HG02571 (cell line): ENCODE data around the gene ARHGAP29.

Experiments
- ATAC-seq: cut with Tn5 transposase; IDR thresholded peaks from one replicate; pipeline ENCODE4 v1.9.1; 2021; ENCODE audit warnings: mild to moderate bottlenecking, moderate library complexity; ENCODE audit not compliant: unreplicated experiment

Gene ARHGAP29

DNA sequence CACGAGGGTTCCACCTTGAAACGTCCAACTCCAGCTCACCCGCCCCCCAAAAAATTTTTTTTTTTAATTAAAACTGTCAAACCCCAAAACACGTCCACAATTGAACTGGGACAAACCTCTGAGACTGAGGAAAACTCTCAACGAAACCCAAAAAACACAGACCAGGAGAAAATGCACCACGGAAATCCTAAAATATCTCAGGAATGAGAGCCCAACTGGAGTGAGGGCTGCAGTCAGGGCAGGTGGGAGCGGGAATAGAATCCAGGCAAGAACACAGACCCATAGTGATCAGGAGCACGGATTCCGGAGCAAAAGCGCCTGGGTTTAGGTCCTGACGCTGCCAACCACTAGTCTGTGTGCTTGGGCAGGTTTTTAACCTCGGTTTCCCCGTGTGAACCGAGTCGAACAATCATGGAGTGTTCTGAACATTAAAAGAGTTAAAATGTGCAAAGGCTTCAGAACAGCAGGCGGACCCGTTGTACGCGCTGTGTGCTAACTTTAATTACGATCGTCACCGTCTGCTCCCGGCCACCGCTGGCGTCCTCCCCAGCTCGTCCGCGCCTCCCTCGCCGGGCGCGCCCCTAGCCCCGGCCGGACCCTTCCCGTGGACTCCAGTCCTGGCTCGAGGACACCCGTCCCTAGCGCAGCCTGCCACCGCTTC, 624 bp downstream of the ARHGAP29 start:
- peak; percentile 25 for ATAC-seq

GRCh38 chr1:94236013-94236491, 1.3 kb downstream of the ARHGAP29 start:
- no peak for ATAC-seq

DNA sequence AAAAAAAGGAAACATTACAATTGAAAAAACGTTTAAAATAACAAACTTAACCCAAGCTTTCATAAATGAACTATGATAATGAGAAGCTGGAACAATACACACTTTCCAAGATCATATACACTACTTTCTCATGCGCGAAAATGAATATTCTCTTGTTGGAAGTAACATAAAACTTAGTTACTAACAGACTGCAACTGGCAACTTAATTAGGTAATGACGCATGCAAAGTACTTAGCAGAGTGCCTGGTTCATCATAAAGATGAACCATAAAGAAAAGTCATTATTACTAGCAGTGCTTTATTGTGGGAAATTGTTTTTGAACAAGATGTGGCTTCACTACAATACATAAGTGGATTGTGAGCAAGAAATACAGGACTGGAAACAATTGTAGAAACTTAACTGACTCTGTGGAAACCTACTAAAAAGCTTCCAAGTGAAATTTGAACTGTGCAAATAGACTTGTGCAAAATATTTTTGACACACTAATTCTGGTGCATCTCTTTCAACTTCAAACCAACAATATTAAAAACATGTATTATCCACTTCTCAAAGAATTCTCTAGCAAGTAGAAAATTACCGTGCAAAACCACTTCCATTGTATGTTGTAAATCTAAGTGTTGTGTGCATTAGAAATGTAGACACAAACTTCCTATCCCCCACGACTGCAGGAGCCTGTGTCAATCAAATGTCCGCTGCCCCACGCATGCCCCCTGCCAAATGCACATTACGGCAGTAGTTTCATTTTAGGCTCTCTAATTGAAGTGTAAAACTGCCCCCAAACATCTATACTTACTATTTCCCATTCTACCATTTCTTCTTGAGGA, 2.0 kb downstream of the ARHGAP29 start:
- ATAC-seq, result no peak

DNA sequence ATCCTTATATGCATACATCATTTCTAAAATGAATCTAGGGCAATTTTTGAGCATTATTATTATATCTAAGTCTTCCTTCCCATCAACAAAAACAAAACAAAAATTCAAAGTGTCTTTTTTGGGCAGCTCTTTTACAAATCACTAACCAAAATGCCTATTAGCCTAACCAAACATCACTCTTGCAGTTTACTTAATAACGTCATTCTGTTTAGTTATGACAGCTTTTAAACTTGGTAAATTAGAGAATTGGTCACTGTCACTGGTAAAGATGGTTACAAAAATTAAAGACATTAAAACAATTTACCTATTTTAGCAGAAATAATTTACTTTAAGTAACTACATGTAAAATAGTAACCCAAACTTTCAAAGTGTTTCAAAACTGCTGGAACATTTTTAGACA, 2.8 kb downstream of the ARHGAP29 start:
- ATAC-seq, result no peak

- ATAC-seq, result no peak
Measured at GRCh38 chr1:94231746-94232145, 5.6 kb downstream of the ARHGAP29 start.

DNA sequence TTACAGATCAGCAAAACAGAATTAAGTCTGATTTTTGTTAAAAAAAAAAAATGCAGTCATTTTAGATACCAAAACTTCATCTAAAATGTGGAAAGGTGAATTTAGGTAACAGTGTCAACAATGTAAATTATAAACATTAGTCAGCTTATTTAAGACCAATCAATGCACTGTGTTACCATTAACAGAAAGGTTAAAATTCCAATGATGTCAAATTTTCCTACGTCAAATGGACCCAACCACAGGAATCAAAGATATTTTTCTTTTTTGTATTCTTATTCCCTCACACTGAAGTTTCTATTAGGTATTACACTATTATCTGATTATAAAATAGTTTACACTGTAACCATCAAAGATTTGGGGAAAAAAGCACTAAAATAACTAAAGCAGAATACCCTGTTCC, 6.5 kb downstream of the ARHGAP29 start:
- ATAC-seq, result no peak

DNA sequence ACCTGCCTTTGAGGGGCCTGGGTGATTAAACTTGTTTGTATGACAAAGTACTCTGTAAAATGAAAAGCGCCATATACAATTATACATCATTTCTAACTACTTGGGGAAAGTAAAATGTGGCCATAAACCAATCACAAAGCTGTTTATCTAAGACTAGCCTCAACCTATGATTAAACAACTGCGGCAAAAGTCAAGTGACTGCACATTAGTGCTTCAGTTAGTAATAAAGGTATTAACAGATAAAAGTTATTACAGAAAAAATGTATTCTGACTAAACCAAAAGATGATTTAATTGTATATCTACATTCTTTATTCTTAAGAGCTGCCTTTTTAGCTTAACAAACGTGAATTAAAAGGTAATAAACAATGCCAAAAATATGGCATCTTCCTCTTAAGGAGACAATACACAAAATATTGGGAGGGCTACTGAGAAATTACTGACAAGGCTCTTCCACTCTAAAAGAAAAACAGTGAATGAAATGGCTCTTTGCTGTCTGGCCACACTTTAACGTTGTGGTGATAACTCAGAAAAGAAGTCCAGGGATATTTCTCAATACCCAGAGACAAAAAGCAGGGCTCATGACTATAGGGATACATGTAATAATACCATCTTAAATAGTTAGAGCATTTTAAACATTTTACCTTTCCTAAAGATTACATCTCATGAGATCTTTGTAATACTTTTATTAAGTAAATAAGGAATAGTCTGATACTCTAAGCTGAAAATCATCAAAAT, 8.6 kb downstream of the ARHGAP29 start:
- ATAC-seq, result no peak

DNA sequence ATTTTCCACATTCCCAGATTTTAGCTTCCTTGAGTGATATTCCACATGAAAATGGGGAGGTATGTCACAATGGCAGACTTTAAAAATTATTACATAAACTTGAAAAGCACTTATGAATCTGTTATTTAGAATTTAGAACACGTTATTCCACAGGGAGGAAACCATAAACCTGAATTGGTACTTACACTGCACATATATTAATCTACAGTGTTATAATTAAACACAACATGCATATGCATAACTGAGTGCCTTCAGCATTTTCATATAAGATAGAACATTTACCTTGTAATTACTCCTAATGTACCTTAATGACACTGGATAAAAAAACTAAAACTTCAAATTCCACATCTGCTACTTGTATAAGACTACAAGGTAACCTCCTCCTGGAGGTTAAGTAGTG, 9.8 kb downstream of the ARHGAP29 start:
- no peak for ATAC-seq

GRCh38 chr1:94225845-94226244, 11.5 kb downstream of the ARHGAP29 start:
- no peak for ATAC-seq

DNA sequence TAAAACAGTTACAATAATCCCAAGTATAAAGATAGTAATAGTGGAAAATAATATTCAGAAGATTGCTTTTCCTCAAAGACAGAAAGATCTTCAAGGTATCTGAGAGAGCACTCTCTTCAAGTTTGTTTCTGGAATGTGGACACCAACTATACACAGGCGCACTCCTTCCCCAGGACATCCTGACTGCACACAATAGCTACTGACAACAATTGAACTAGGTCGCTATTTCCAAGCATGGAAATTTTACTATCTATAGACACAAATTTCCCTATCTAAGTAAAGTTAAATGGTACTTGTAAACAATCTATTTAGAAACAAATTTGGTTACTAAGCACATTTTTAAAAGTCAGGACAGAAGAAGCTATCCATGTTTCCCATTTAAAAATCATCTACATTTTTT, 19.1 kb downstream of the ARHGAP29 start:
- ATAC-seq, result no peak

- no peak for ATAC-seq
Measured at GRCh38 chr1:94215955-94216354, 21.4 kb downstream of the ARHGAP29 start.

DNA sequence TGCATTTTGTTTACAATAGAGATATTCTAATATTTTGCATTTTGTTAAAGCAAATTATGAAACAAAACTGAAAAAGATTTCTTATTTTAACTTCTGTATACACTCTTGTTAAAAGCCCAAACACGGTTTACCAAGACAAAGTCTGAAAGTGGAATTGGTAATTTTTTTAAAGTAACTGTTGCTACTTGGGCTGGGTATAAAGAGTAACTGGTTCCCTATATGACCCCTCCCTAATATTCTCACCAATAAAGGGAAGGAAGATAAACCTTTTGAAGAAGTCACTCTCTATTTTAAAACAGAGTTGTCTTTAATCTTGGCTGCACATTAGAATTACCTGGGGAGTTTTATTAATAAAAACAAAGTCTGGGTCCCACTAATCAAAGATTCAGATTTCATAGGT, 27.4 kb downstream of the ARHGAP29 start:
- ATAC-seq, result no peak

DNA sequence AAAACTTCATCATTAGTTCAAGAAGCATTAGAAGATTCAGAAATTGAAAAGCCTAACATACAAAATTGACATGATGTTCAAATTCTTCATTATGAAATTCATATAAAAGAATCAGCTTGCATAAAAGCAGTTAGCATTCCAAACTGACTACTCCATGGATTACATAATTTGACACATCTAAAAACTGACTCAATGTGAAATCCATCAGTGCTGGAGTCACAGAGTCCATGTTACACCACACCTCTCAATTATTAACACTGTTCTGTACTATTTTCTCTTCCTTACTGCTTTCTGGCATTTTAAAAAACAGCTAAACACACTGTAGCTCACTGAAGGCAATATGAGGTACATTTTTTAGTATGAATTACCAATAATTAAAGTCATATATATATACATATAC, 28.0 kb downstream of the ARHGAP29 start:
- no peak for ATAC-seq

GRCh38 chr1:94207695-94208094, 29.7 kb downstream of the ARHGAP29 start:
- ATAC-seq, result no peak

DNA sequence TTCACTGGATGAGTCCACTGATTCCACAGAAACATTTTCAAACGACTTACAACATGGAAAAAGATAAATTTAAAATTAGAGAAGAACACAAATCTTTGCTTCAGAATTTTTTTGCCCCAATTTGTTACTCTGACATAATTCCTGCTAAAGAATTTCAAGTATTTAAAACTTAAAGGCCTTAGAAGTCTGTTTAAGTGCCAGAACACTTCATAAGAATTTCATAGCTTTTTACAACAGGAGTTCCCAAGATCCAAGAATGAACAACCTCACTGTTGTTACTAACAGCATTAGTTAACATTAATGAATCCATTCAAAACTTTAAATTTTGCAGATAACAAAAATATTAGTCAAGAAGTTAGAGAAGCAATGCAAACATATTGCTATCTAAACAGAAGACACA, 31.7 kb downstream of the ARHGAP29 start:
- no peak for ATAC-seq

DNA sequence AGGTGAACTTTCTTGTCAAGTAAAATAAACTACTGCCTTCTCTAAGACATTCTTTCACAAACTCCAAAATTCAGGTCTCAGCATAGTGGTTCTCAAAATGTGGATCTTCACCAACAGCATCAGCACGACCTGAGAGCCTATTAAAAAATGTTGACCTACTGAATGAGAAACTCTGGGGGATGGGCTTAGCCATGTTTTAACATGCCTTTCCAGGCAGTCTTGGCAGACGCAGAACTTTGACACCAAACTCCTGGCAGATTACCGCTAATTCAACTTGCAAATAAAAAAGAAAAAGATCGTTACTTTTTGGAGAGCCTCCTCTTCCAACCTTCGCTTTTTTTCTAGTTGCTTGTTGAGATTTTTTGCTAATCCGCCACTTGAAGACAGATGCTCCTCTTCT, 35.1 kb downstream of the ARHGAP29 start:
- ATAC-seq, result no peak

DNA sequence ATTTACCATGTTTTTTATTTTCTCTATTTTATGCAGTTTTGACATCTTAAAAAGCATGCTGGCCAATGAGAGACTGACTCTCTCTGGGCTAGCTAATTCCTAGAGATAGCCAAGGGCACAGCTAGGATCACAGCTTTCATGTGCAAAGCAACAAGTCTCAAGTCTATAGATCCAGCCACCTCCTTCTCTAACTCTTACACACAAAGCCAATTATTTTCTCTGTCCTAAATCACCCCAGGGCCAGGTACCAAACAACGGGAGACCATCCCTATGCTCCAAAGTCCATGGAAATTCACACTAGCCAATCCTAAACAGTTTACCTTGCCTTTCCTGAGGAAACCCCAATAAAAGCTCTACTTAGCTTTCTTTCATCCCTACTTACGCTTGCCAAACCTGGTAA, 38.0 kb downstream of the ARHGAP29 start:
- no peak for ATAC-seq

DNA sequence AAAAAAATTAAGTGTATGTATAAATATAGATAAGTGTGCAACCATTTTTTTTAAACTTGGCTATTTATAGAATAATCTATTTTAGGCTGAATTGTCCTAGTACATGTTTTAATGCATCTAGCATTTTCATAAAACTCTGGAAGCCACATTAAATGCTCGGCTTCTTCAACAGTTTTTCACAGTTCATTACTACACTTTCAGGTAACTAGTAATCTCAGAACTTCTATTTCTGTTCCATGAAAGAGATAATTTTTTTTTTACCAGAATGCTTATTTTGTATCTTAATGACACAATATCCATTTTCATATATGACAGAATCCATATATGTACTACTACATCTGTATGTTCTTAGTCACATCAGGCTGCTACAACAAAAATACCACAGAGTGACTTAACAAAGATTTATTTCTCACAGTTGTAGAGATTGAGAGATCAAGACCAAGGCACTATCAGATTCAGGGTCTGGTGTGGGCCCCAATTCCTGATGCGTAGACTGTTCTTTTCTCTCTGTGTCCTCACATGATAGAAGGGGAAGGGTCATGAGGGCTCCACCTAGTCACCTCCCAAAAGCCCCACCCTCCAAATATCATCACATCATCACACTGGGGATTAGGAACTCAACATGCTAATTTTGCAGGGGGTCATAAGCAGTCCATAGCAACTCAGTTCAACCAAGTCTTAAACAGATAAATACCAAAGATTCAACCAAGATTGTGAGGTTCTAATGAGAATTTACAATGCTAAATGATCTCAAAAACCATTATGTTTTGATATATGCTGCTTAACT, 43.1 kb downstream of the ARHGAP29 start:
- no peak for ATAC-seq

DNA sequence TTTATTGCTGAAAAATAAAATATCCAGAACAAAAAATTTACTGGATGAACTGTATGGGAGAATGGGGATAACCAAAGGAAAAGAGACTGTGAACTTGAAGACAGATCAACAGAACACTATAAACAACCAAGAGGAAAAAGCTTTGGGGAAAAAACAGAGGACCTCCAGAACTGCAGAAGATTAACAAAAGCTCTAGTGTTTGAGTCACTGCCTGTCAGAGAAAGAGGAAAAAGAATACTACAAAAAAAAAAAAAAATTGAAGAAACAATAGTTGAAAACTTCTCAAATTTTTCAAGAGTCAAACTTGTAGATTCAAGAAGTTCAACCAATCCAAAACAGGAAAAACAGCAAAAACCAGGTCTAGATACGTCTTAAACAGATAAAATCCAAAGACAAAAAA, 44.3 kb downstream of the ARHGAP29 start:
- ATAC-seq, result no peak

- no peak for ATAC-seq
Measured at GRCh38 chr1:94191216-94191615, 46.2 kb downstream of the ARHGAP29 start.

- no peak for ATAC-seq
Measured at GRCh38 chr1:94186946-94187345, 50.4 kb downstream of the ARHGAP29 start.
